GM06990 (cell line): ENCODE data around the gene HERC4.
A peak's percentile ranks its signal among the peaks of the same experiment; 100 is the strongest.
"Not testable (repeated sequence)": the region's sequence is repeated elsewhere in the genome, so short reads cannot be mapped to it uniquely, and the experiment has no call there.

ENCODE experiments used
- DNase-seq: peaks from one replicate; pipeline ENCODE4 v3.0.0-alpha.2; 2011; ENCODE audit not compliant: insufficient read length; ENCODE audit errors: extremely low read depth
- H3K27me3 ChIP-seq: replicated peaks from 2 replicates; pipeline ENCODE4 v1.6.0; 2011; ENCODE audit warnings: low read length; ENCODE audit not compliant: control insufficient read depth, insufficient read depth
- H3K36me3 ChIP-seq: 2 replicates; pipeline ENCODE4 v1.5.1; 2011; ENCODE audit warnings: low read length; ENCODE audit not compliant: control insufficient read depth, insufficient read depth
- H3K4me3 ChIP-seq: replicated peaks from 2 replicates; pipeline ENCODE4 v1.5.1; 2011; ENCODE audit warnings: low read depth, mild to moderate bottlenecking, control low read depth, low read length
- CTCF ChIP-seq: IDR thresholded peaks from 2 replicates; pipeline ENCODE4 v1.5.1; 2011; ENCODE audit warnings: low read length, control low read depth, mild to moderate bottlenecking, inconsistent platforms; ENCODE audit not compliant: insufficient read depth, poor library complexity, severe bottlenecking

The HERC4 gene

GRCh38 chr10:68081916-68082315, 6.8 kb upstream of the HERC4 start:
- DNase-seq, result no peak
- Histone ChIP-seq H3K4me3 (no peak overlapping the region), H3K36me3 (no peaks in the 10 kb centered on the region), H3K27me3 (no peaks in the 10 kb centered on the region)
- TF ChIP-seq CTCF, result no peak

GRCh38 chr10:68080853-68081431, 5.9 kb upstream of the HERC4 start:
- DNase-seq, result no peak
- no peaks in the 10 kb centered on the region for H3K27me3 ChIP-seq
- no peaks in the 10 kb centered on the region for H3K36me3 ChIP-seq
- H3K4me3 ChIP-seq, result no peak overlapping the region
- TF ChIP-seq CTCF, result no peak

GRCh38 chr10:68079434-68079833, 4.4 kb upstream of the HERC4 start:
- H3K27me3 ChIP-seq, result no peaks in the 10 kb centered on the region
- no peaks in the 10 kb centered on the region for H3K36me3 ChIP-seq
- no peak for TF ChIP-seq CTCF
- H3K4me3 ChIP-seq, result no peak overlapping the region
- no peak for DNase-seq

GRCh38 chr10:68077026-68077425, 1.9 kb upstream of the HERC4 start:
- no peak for DNase-seq
- no peak for TF ChIP-seq CTCF

GRCh38 chr10:68076081-68076480, 998 bp upstream of the HERC4 start:
- not testable (repeated sequence) for H3K36me3 ChIP-seq, H3K4me3 ChIP-seq, DNase-seq, H3K27me3 ChIP-seq

More at GRCh38 chr10:68077026-68077425, 1.9 kb upstream of the HERC4 start:
- H3K4me3 ChIP-seq, result no peak overlapping the region
- no peaks in the 10 kb centered on the region for H3K36me3 ChIP-seq
- no peaks in the 10 kb centered on the region for H3K27me3 ChIP-seq

- Histone ChIP-seq H3K27me3 (no peaks in the 10 kb centered on the region), H3K36me3 (no peaks in the 10 kb centered on the region), H3K4me3 (peak overlapping the region; percentile 42; the same call in 1 of the 2 replicates)
- TF ChIP-seq CTCF, result no peak
- DNase-seq, result peak; percentile 16
These were observed 494 bp upstream of the HERC4 start for GRCh38 chr10:68075550-68076004.
